WERI-Rb-1 (cell line): ENCODE results near the gene BRSK2.
"Not testable (repeated sequence)": the region's sequence is repeated elsewhere in the genome, so short reads cannot be mapped to it uniquely, and the experiment has no call there.

Source experiments
- DNase-seq: peaks from one replicate; pipeline ENCODE4 v3.0.0-alpha.2; 2020
- H3K27ac ChIP-seq: fragments of 250-450 bp; sonication (Bioruptor Pico); 2 replicates; pipeline ENCODE4 v1.5.1; 2020; ENCODE audit warnings: mild to moderate bottlenecking, moderate library complexity
- H3K27me3 ChIP-seq: fragments of 250-450 bp; sonication (Bioruptor Pico); 2 replicates; pipeline ENCODE4 v1.5.1; 2021; ENCODE audit warnings: mild to moderate bottlenecking, low read depth, moderate library complexity; ENCODE audit not compliant: insufficient read depth, severe bottlenecking
- H3K36me3 ChIP-seq: fragments of 250-450 bp; sonication (Bioruptor Pico); 2 replicates; pipeline ENCODE4 v1.5.1; 2020; ENCODE audit warnings: mild to moderate bottlenecking, moderate library complexity
- H3K4me3 ChIP-seq: 2 replicates; pipeline ENCODE4 v1.5.1; 2011; ENCODE audit warnings: low read depth, mild to moderate bottlenecking, control low read depth, low read length
- H3K9me3 ChIP-seq: fragments of 250-450 bp; sonication (Bioruptor Pico); 2 replicates; pipeline ENCODE4 v1.5.1; 2021; ENCODE audit warnings: mild to moderate bottlenecking, moderate library complexity; ENCODE audit not compliant: severe bottlenecking
- TF ChIP-seq, protein P1 (sequence below): IDR thresholded peaks from 2 replicates; pipeline ENCODE4 v1.5.1; 2011; ENCODE audit warnings: low read depth, mild to moderate bottlenecking, control low read depth, inconsistent platforms, low read length

The BRSK2 gene

DNA sequence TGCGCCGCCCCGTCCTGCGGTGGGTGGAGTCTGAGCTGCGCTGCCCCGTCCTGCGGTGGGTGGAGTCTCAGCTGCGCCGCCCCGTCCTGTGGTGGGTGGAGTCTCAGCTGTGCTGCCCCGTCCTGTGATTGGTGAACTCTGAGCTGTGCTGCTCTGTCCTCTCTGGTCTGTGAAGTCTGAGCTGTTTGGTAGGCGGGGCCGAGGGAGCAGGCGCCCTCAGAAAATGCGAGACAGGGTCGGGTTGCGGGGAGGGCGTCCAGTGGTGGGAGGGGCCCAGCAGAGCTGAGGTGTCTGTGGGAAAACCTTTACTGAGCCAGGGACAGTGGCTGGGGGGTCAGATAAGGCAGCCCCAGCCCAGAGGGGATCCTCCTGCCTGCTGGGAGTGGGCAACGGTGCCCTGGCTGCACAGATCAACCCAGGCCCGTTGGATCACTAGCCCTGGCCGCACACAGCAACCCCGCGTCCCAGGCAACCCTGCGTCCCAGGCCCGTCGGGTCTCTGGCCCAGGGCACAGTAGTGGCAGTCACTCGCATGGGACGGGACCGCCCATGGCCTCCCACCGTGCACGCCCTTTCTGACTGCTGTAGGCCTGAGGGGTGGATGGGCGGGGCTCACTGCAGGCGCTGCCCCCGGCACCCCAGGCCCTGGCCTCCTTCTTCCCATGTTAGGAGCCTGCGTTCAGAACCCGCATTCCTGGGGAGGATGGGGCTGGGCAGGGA, 22.8 kb downstream of the BRSK2 start:
- Histone ChIP-seq H3K36me3 (peaks cover 17% of the 10 kb centered on the region), H3K27me3 (no peaks in the 10 kb centered on the region), H3K4me3 (no peak overlapping the region), H3K9me3 (peaks cover 29% of the 10 kb centered on the region), H3K27ac (no peak overlapping the region)
- TF ChIP-seq, protein P1, sequence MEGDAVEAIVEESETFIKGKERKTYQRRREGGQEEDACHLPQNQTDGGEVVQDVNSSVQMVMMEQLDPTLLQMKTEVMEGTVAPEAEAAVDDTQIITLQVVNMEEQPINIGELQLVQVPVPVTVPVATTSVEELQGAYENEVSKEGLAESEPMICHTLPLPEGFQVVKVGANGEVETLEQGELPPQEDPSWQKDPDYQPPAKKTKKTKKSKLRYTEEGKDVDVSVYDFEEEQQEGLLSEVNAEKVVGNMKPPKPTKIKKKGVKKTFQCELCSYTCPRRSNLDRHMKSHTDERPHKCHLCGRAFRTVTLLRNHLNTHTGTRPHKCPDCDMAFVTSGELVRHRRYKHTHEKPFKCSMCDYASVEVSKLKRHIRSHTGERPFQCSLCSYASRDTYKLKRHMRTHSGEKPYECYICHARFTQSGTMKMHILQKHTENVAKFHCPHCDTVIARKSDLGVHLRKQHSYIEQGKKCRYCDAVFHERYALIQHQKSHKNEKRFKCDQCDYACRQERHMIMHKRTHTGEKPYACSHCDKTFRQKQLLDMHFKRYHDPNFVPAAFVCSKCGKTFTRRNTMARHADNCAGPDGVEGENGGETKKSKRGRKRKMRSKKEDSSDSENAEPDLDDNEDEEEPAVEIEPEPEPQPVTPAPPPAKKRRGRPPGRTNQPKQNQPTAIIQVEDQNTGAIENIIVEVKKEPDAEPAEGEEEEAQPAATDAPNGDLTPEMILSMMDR: no peak
- no peak for DNase-seq

DNA sequence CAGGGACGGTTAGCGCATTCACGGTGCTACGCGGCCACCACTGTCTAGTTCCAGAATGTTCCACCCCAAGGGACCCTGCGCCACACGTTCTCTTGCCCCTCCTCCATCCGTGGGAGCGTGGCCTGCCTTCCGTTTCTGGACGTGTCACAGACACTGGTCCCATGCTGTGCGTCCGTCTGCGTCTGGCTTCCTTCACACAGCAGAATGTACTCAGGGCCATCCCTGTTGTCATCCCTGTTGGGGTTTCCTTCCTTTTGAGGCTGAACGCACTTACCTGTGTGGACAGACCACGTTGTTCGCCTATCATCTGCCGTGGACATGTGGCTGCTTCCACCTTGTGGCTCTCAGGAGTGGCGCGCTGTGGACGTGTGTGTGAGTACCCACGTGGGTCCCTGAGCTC, 24.9 kb downstream of the BRSK2 start:
- no peak for DNase-seq
- peaks cover 33% of the 10 kb centered on the region for H3K9me3 ChIP-seq
- TF ChIP-seq, protein P1: no peak
- no peaks in the 10 kb centered on the region for H3K27me3 ChIP-seq
- H3K36me3 ChIP-seq: peaks cover 17% of the 10 kb centered on the region
- H3K27ac ChIP-seq: no peak overlapping the region
- H3K4me3 ChIP-seq: no peak overlapping the region

DNA sequence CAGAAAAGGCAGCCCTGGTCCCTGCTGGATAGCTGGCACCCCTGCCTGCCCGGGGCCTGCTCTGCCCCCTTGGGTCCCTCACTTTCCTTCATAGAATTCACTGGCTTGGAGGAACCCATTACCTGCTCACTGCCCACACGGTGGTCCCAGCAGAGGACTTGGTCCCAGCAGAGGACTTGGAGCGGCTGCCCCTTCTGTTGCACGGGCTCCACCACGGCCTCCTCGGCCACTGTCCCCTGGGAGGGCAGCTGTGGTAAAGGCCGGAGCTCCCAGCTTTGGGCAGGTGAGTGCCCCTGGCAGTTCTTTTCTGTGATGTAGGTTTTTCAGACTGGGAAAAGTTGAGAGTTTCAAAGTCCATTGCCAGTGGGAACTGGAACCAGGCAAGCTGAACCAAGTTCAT, 25.9 kb downstream of the BRSK2 start:
- Histone ChIP-seq H3K9me3 (peaks cover 33% of the 10 kb centered on the region), H3K4me3 (no peak overlapping the region), H3K36me3 (peaks cover 17% of the 10 kb centered on the region), H3K27me3 (no peaks in the 10 kb centered on the region), H3K27ac (no peak overlapping the region)
- no peak for DNase-seq
- TF ChIP-seq, protein P1: no peak

DNA sequence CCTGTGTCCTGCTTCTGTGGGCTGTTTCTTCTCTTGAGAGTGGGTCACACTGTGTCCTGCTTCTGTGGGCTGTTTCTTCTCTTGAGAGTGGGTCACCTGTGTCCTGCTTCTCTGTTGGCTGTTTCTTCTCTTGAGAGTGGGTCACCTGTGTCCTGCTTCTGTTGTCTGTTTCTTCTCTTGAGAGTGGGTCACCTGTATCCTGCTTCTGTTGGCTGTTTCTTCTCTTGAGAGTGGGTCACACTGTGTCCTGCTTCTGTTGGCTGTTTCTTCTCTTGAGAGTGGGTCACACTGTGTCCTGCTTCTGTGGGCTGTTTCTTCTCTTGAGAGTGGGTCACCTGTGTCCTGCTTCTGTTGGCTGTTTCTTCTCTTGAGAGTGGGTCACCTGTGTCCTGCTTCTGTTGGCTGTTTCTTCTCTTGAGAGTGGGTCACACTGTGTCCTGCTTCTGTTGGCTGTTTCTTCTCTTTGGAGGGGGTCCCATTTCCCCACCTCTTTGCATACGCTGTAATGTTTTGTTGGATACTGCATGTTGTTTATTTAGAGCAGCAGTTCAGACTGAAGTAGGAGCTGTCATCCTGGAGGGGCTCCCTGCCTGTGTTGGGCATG, 28.6 kb downstream of the BRSK2 start:
- DNase-seq, H3K27ac ChIP-seq, H3K4me3 ChIP-seq, H3K27me3 ChIP-seq: not testable (repeated sequence)
- Histone ChIP-seq H3K9me3 (peaks cover 33% of the 10 kb centered on the region), H3K36me3 (peaks cover 17% of the 10 kb centered on the region)

DNA sequence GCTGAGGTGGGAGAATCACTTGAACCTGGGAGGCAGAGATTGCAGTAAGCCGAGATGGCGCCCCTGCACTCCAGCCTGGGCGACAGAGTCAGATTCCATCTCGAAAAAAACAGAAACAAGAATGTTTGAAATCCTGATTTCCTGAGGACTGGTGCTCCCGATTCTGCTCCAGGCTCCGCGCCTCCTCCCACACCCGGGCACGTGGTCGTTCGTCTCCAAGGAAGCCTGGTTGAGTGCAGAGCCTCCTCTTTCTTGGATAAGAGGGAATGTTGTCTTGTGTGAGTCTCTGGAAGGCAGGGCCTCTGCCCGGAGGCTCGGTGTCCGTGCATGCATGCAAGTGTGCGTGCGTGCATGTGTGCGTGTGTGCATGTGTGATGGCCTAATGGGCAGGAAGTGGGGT, 30.1 kb downstream of the BRSK2 start:
- Histone ChIP-seq H3K27ac (no peak overlapping the region), H3K4me3 (no peak overlapping the region), H3K36me3 (peaks cover 12% of the 10 kb centered on the region), H3K9me3 (peaks cover 26% of the 10 kb centered on the region), H3K27me3 (no peaks in the 10 kb centered on the region)
- TF ChIP-seq, protein P1: no peak
- no peak for DNase-seq

DNA sequence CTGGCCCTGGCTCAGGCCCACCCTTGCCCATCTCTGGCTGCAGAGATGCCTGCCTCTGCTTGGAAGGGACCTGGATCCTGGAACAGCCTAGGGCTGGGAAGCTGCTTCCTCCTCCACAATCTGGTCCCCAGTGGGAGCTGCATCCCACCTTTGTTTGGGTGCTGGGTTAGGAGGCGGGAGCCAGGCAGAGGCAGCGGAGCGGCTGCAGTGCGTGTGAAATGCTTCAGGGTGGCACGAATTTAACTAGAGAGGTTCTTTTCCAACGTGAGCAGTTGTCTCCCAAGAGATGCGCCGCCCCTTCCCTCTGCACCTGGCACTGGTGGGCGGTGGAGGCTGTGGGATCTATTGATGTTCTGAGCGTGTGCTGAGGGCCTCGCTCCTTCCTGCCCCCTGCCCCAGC, 31.6 kb downstream of the BRSK2 start:
- Histone ChIP-seq H3K9me3 (peaks cover 14% of the 10 kb centered on the region), H3K4me3 (no peak overlapping the region), H3K27ac (no peak overlapping the region), H3K36me3 (peaks cover under 1% of the 10 kb centered on the region), H3K27me3 (no peaks in the 10 kb centered on the region)
- DNase-seq: no peak
- TF ChIP-seq, protein P1: no peak
